ENCODE results near the gene PDE6B. TPM values are rescaled to one million over a fixed set of nuclear protein-coding genes. Genes with fewer than 3 reads are reported as not detected.

Gene PDE6B
- total RNA-seq, 2 experiments from 2014 or later = not detected

- intact Hi-C loops (cut with micrococcal nuclease; ENCODE audit: unreplicated experiment) = no loop called here
- DNase-seq (ENCODE audit: low spot score) = no peak
- Histone ChIP-seq H3K9me2 (ENCODE audit: insufficient read depth, low read length) (no peaks in the 10 kb centered on the region), H2AFZ (ENCODE audit: low read length) (no peak overlapping the region), H3K36me3 (ENCODE audit: insufficient read depth, low read length) (no peaks in the 10 kb centered on the region), H4K20me1 (ENCODE audit: insufficient read depth, low read length) (no peaks in the 10 kb centered on the region), H3K79me2 (ENCODE audit: insufficient read depth, low read depth, low read length) (no peaks in the 10 kb centered on the region), H3K4me2 (ENCODE audit: low read length) (no peak overlapping the region), H3K9me3 (ENCODE audit: low read length) (no peaks in the 10 kb centered on the region), H3K27ac (ENCODE audit: low read depth, low read length, poor library complexity, severe bottlenecking) (no peak overlapping the region), H3K4me3 (ENCODE audit: low read depth, low read length, poor library complexity, severe bottlenecking) (no peak overlapping the region), H3K4me1 (ENCODE audit: insufficient read depth, low read length, poor library complexity, severe bottlenecking) (no peaks in the 10 kb centered on the region)
- ChIA-PET POLR2A (interaction anchor here (0.7 kb wide), 1 partner anchor 10 kb away, joined by 3 read pairs; no protein-coding TSS in a partner anchor), CTCF (ENCODE audit: unreplicated experiment) (no interaction called here)
- no TSS peak for BruUV-seq (replicated peaks)
- no peak for TF ChIP-seq EZH2phosphoT487 (IDR thresholded peaks at IDR 0.05; ENCODE audit: borderline replicate concordance, low read depth, low read length)
- no peak for TF ChIP-seq CTCF (conservative IDR thresholded peaks at IDR 0.05; ENCODE audit: low read length)
Measured at GRCh38 chr4:600850-601515, 24.4 kb upstream of the PDE6B start.

GRCh38 chr4:601612-602558, 23.5 kb upstream of the PDE6B start:
- Histone ChIP-seq H3K4me2 (ENCODE audit: low read length) (no peak overlapping the region), H2AFZ (ENCODE audit: low read length) (no peak overlapping the region), H3K4me1 (ENCODE audit: insufficient read depth, low read length, poor library complexity, severe bottlenecking) (no peaks in the 10 kb centered on the region), H3K79me2 (ENCODE audit: insufficient read depth, low read depth, low read length) (no peaks in the 10 kb centered on the region), H3K36me3 (ENCODE audit: insufficient read depth, low read length) (no peaks in the 10 kb centered on the region), H3K27ac (ENCODE audit: low read depth, low read length, poor library complexity, severe bottlenecking) (no peak overlapping the region), H3K9me2 (ENCODE audit: insufficient read depth, low read length) (no peaks in the 10 kb centered on the region), H3K4me3 (ENCODE audit: low read depth, low read length, poor library complexity, severe bottlenecking) (no peak overlapping the region), H3K9me3 (ENCODE audit: low read length) (no peaks in the 10 kb centered on the region), H4K20me1 (ENCODE audit: insufficient read depth, low read length) (no peaks in the 10 kb centered on the region)
- TF ChIP-seq EZH2phosphoT487 (IDR thresholded peaks at IDR 0.05; ENCODE audit: borderline replicate concordance, low read depth, low read length) (no peak), CTCF (conservative IDR thresholded peaks at IDR 0.05; ENCODE audit: low read length) (no peak)
- no TSS peak for BruUV-seq (replicated peaks)
- CTCF ChIA-PET (ENCODE audit: unreplicated experiment) = no interaction called here
- no peak for DNase-seq (ENCODE audit: low spot score)
- POLR2A ChIA-PET = interaction anchor here (0.7 kb wide), 1 partner anchor 11 kb away, joined by 3 read pairs; no protein-coding TSS in a partner anchor
- intact Hi-C loops (cut with micrococcal nuclease; ENCODE audit: unreplicated experiment) = no loop called here
